CD14-positive monocyte (primary cell): ENCODE measurements around the gene TP53I3. TPM values are rescaled to one million over a fixed set of nuclear protein-coding genes. Genes with fewer than 3 reads are reported as not detected.

Experiments
- DNase-seq, 3 donors: peaks; one replicate each; pipeline ENCODE4 v3.0.0-alpha.2; 2011 to 2022
- H2AFZ ChIP-seq: 2 replicates; pipeline ENCODE4 v1.6.0; 2012; ENCODE audit warnings: mild to moderate bottlenecking, low read depth, low read length, inconsistent platforms; ENCODE audit not compliant: insufficient read depth, poor library complexity, severe bottlenecking
- H3K27ac ChIP-seq, 2 donors: 1 replicate in 1 of 2; 2 replicates in 1 of 2; pipeline ENCODE4 v1.5.1; 2012 to 2013; ENCODE audit warnings: low read length in 2 of 2, control low read depth in 1 of 2, inconsistent platforms in 1 of 2, low read depth in 1 of 2, mild to moderate bottlenecking in 1 of 2
- H3K27me3 ChIP-seq, 2 donors: one replicate each; pipeline versions ENCODE4 v1.6.0 to v1.6.1; 2011 to 2013; ENCODE audit warnings: low read length in 2 of 2; ENCODE audit not compliant: control insufficient read depth in 2 of 2, insufficient read depth in 2 of 2
- H3K36me3 ChIP-seq, 2 donors: replicated peaks in 1 of 2; 1 replicate in 1 of 2; 2 replicates in 1 of 2; pipeline versions ENCODE4 v1.5.1 to v1.6.1; 2012 to 2013; ENCODE audit warnings: low read length in 2 of 2, control low read depth in 1 of 2, inconsistent platforms in 1 of 2, mild to moderate bottlenecking in 1 of 2; ENCODE audit not compliant: insufficient read depth in 2 of 2, control insufficient read depth in 1 of 2
- H3K4me1 ChIP-seq, 2 donors: 1 replicate in 1 of 2; 2 replicates in 1 of 2; pipeline versions ENCODE4 v1.5.1 to v1.6.1; 2012 to 2013; ENCODE audit warnings: low read length in 2 of 2, control low read depth in 1 of 2, inconsistent platforms in 1 of 2, mild to moderate bottlenecking in 1 of 2, moderate library complexity in 1 of 2; ENCODE audit not compliant: insufficient read depth in 2 of 2, control insufficient read depth in 1 of 2
- H3K4me2 ChIP-seq: replicated peaks from 2 replicates; pipeline ENCODE3; 2012; ENCODE audit warnings: low read length, moderate library complexity, mild to moderate bottlenecking; ENCODE audit not compliant: poor library complexity, severe bottlenecking; ENCODE audit errors: extremely low read depth
- H3K4me3 ChIP-seq, 3 experiments: fragments of 200-600 bp in 1 of 3; sonication (generic) in 1 of 3; replicated peaks in 1 of 3; 1 replicate in 2 of 3; 2 replicates in 1 of 3; pipeline ENCODE4 v1.5.1; 2011 to 2013; ENCODE audit warnings: low read length in 3 of 3, mild to moderate bottlenecking in 3 of 3, control low read depth in 2 of 3, low read depth in 2 of 3, inconsistent platforms in 1 of 3, moderate library complexity in 1 of 3
- H3K79me2 ChIP-seq: 2 replicates; pipeline ENCODE4 v1.6.0; 2012; ENCODE audit warnings: mild to moderate bottlenecking, control low read depth, inconsistent platforms, low read length, moderate library complexity; ENCODE audit not compliant: insufficient read depth
- H3K9ac ChIP-seq: 2 replicates; pipeline ENCODE4 v1.6.0; 2017; ENCODE audit warnings: low read length, mild to moderate bottlenecking; ENCODE audit not compliant: insufficient read depth, poor library complexity, severe bottlenecking
- H3K9me3 ChIP-seq, 2 donors: replicated peaks in 1 of 2; 1 replicate in 1 of 2; 2 replicates in 1 of 2; pipeline versions ENCODE4 v1.5.1 to v1.6.1; 2012 to 2013; ENCODE audit warnings: low read length in 2 of 2, control low read depth in 1 of 2; ENCODE audit not compliant: control insufficient read depth in 1 of 2, insufficient read depth in 1 of 2
- H4K20me1 ChIP-seq: 2 replicates; pipeline ENCODE4 v1.6.0; 2012; ENCODE audit warnings: mild to moderate bottlenecking, low read length, control low read depth, moderate library complexity; ENCODE audit not compliant: insufficient read depth
- H3K27ac Mint-ChIP-seq, 7 donors: one replicate each; pipeline ENCODE4 v1.8.0; 2020; ENCODE audit warnings: mild to moderate bottlenecking in 7 of 7, mixed read lengths in 7 of 7, moderate library complexity in 6 of 7, inconsistent platforms in 2 of 7
- H3K27me3 Mint-ChIP-seq, 3 donors: one replicate each; pipeline ENCODE4 v1.8.0; 2021 to 2022; ENCODE audit warnings: low read depth in 3 of 3, mild to moderate bottlenecking in 3 of 3, mixed read lengths in 3 of 3, moderate library complexity in 3 of 3, inconsistent platforms in 1 of 3
- H3K36me3 Mint-ChIP-seq, 2 donors: one replicate each; pipeline ENCODE4 v1.8.0; 2020; ENCODE audit warnings: mixed read lengths in 2 of 2, inconsistent platforms in 1 of 2, mild to moderate bottlenecking in 1 of 2
- H3K4me1 Mint-ChIP-seq: one replicate; pipeline ENCODE4 v1.8.0; 2020; ENCODE audit warnings: mild to moderate bottlenecking, mixed read lengths
- H3K4me3 Mint-ChIP-seq, 2 donors: one replicate each; pipeline ENCODE4 v1.8.0; 2020; ENCODE audit warnings: mild to moderate bottlenecking in 2 of 2, mixed read lengths in 2 of 2, moderate library complexity in 1 of 2
- H3K9me3 Mint-ChIP-seq, 7 donors: one replicate each; pipeline ENCODE4 v1.8.0; 2020 to 2022; ENCODE audit warnings: mixed read lengths in 7 of 7, mild to moderate bottlenecking in 6 of 7, moderate library complexity in 6 of 7, inconsistent platforms in 2 of 7
- WGBS: methylation state at CpG from one replicate; pipeline ENCODE4 v1.1.5; 2013; ENCODE audit warnings: missing lambda C conversion rate; ENCODE audit not compliant: insufficient coverage; 5-methylcytosine and 5-hydroxymethylcytosine counted together
- intact Hi-C, 2 donors: fragments of 100-400 bp; cut with micrococcal nuclease; formaldehyde crosslinking; loops; one replicate each; pipeline versions ENCODE4 v1.15.0 to v1.15.1; 2023
- polyA plus RNA-seq, 3 donors: library from polyadenylated mRNA; depleted of rRNA in 1 of 3; unstranded in 2 of 3; stranded (reverse) in 1 of 3; fragments of 300-500 nt in 2 of 3; fragments of >200 nt in 1 of 3; fragmentation: Illumina TruSeq in 2 of 3; gene quantifications; 1 replicate in 2 of 3; 2 replicates in 1 of 3; pipeline ENCODE4 v1.2.3, GENCODE V29; 2012 to 2021
- TF ChIP-seq, protein P1 (sequence below): fragments of 200-600 bp; IDR thresholded peaks from one replicate; pipeline ENCODE4 v1.8.0; 2022; ENCODE audit warnings: antibody characterized with exemption, mild to moderate bottlenecking

TP53I3 gene
- polyA plus RNA-seq, 3 donors = 24.5 to 41.7 (median 34.9) TPM

DNA sequence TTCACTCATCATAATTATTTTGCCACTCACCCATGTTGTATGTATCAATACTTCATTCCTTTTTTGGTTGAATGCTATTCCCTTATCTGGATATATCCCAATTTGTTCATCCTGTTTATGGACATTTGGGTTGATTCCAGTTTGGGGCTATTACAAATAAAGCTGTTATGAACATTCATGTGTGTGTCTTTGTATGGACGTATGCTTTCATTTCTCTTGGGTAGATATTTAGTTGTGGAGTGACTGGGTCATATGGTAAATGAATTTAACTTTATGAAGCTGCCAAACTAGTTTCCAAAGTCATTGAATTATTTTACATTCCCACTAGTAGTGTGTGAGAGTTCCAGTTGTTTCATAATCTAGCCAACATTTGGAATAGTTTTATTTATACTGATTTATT lies 41.3 kb upstream of the TP53I3 start:
- intact Hi-C loops = no loop called here
- Mint-ChIP-seq H3K4me3 (no peak overlapping the region), H3K27ac (no peak overlapping the region), H3K27me3 (peaks cover 0 to 3% (median 0%) of the 10 kb centered on the region in 3 donors), H3K36me3 (peaks cover 5 to 16% of the 10 kb centered on the region in 2 donors), H3K9me3 (no peaks in the 10 kb centered on the region), H3K4me1 (peaks cover 20% of the 10 kb centered on the region)
- H3K36me3 ChIP-seq = no peaks in the 10 kb centered on the region
- no CpG with 5 or more reads among the region's 1 CpG for WGBS
- H3K27me3 ChIP-seq = no peaks in the 10 kb centered on the region
- H3K4me3 ChIP-seq = no peak overlapping the region
- no peaks in the 10 kb centered on the region for H3K9me3 ChIP-seq
- no peak overlapping the region for H3K27ac ChIP-seq
- H3K4me2 ChIP-seq = no peak overlapping the region
- DNase-seq = no peak
- TF ChIP-seq, protein P1, sequence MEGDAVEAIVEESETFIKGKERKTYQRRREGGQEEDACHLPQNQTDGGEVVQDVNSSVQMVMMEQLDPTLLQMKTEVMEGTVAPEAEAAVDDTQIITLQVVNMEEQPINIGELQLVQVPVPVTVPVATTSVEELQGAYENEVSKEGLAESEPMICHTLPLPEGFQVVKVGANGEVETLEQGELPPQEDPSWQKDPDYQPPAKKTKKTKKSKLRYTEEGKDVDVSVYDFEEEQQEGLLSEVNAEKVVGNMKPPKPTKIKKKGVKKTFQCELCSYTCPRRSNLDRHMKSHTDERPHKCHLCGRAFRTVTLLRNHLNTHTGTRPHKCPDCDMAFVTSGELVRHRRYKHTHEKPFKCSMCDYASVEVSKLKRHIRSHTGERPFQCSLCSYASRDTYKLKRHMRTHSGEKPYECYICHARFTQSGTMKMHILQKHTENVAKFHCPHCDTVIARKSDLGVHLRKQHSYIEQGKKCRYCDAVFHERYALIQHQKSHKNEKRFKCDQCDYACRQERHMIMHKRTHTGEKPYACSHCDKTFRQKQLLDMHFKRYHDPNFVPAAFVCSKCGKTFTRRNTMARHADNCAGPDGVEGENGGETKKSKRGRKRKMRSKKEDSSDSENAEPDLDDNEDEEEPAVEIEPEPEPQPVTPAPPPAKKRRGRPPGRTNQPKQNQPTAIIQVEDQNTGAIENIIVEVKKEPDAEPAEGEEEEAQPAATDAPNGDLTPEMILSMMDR = no peak
- no peak overlapping the region for H3K9ac ChIP-seq
- H3K4me1 ChIP-seq = peaks cover 14 to 16% of the 10 kb centered on the region in 2 donors
- no peaks in the 10 kb centered on the region for H4K20me1 ChIP-seq
- no peak overlapping the region for H2AFZ ChIP-seq
- no peaks in the 10 kb centered on the region for H3K79me2 ChIP-seq

DNA sequence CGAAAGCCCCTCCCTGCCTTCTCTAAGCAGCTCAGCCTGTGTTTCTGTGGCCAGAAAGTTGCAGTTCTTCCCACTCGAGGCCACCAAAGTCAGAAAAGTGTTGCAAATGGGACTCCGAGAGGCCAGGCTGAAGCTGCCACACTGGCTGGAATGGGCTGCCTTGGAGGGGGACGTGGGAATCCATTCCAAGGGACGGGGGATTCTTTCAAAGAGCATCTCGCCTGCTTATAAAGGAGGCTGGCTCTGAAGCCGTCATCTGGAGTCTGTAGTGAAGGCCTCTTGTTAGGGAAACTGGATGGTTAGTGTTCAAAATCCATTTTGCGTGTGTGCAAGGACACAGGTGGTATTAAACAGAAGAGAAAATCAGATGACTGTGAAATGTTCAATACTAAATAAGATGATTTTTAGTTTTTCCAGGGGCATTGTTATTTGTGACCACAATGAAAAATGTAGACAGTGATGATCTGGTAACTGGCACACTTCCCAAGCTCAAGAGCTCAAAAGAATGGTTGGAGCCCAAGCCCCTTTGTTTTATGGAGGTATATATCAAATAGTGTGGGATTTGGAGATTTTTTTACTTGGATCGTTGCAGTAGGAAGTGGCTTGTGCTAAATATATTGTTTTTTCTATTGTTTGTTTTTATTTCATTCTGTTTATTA lies 39.4 kb upstream of the TP53I3 start:
- Mint-ChIP-seq H3K4me1 (peaks cover 15% of the 10 kb centered on the region), H3K9me3 (no peaks in the 10 kb centered on the region), H3K36me3 (peaks cover 6 to 12% of the 10 kb centered on the region in 2 donors), H3K27ac (peak overlapping the region in 6 of 7 donors; percentile 25 to 77 (median 60)), H3K4me3 (peak overlapping the region; percentile 83 to 88), H3K27me3 (peaks cover 0 to 3% (median 0%) of the 10 kb centered on the region in 3 donors)
- TF ChIP-seq, protein P1 = no peak
- Histone ChIP-seq H3K79me2 (no peaks in the 10 kb centered on the region), H3K9ac (peak overlapping the region; percentile 67), H4K20me1 (no peaks in the 10 kb centered on the region), H3K27me3 (no peaks in the 10 kb centered on the region), H3K4me3 (peak overlapping the region; percentile 65 to 83 (median 72)), H3K36me3 (no peaks in the 10 kb centered on the region), H3K9me3 (no peaks in the 10 kb centered on the region), H3K27ac (peak overlapping the region; percentile 28 to 50), H3K4me2 (peak overlapping the region; percentile 96), H3K4me1 (peaks cover 14 to 16% of the 10 kb centered on the region in 2 donors), H2AFZ (peak overlapping the region; percentile 87)
- WGBS = 11% methylated on average over 5 of the region's 9 CpGs
- DNase-seq = no peak
- intact Hi-C loops = no loop called here
